ENCODE results near the gene ITGA6. TPM values are rescaled to one million over a fixed set of nuclear protein-coding genes. Genes with fewer than 3 reads are reported as not detected.

The ITGA6 gene
- total RNA-seq, 2 experiments from 2014 or later: 14.6 to 15.0 TPM

Other genes with a start within 250 kb of the ITGA6 start
- 10 to 100 TPM; 46.1 to 47.2 TPM for gene PDK1, start 128.5 kb downstream of the ITGA6 start, total RNA-seq